Osteocyte (in vitro differentiated cells): ENCODE measurements around the gene KIF1A. TPM values are rescaled to one million over a fixed set of nuclear protein-coding genes. Genes with fewer than 3 reads are reported as not detected.

Experiments used
- DNase-seq: peaks from one replicate; pipeline ENCODE4 v3.0.0; 2021; ENCODE audit warnings: mixed read lengths; ENCODE audit not compliant: unreplicated experiment; ENCODE audit errors: extremely low spot score
- H3K27ac Mint-ChIP-seq: one replicate; pipeline ENCODE4 v1.8.0; 2021; ENCODE audit warnings: mild to moderate bottlenecking, mixed read lengths; ENCODE audit not compliant: unreplicated experiment
- H3K27me3 Mint-ChIP-seq: one replicate; pipeline ENCODE4 v1.8.0; 2021; ENCODE audit warnings: mixed read lengths; ENCODE audit not compliant: unreplicated experiment
- H3K36me3 Mint-ChIP-seq: one replicate; pipeline ENCODE4 v1.8.0; 2021; ENCODE audit warnings: mixed read lengths; ENCODE audit not compliant: unreplicated experiment
- H3K4me1 Mint-ChIP-seq: one replicate; pipeline ENCODE4 v1.8.0; 2021; ENCODE audit warnings: mixed read lengths; ENCODE audit not compliant: unreplicated experiment
- H3K4me3 Mint-ChIP-seq: one replicate; pipeline ENCODE4 v1.8.0; 2021; ENCODE audit warnings: mild to moderate bottlenecking, moderate library complexity, mixed read lengths; ENCODE audit not compliant: unreplicated experiment
- H3K9me3 Mint-ChIP-seq: one replicate; pipeline ENCODE4 v1.8.0; 2021; ENCODE audit warnings: mixed read lengths; ENCODE audit not compliant: unreplicated experiment
- total RNA-seq: library from RNA; stranded (reverse); gene quantifications from 2 replicates; pipeline ENCODE4 v1.2.1, GENCODE V29; 2021
- TF ChIP-seq, protein P1 (sequence below): fragments of 200-600 bp; sonication (generic); IDR thresholded peaks from 2 replicates; pipeline ENCODE4 v1.5.0; 2021; ENCODE audit warnings: antibody characterized with exemption, mild to moderate bottlenecking, moderate library complexity

Gene KIF1A
- total RNA-seq, 1 donor from 2014 or later = 5.6 TPM

DNA sequence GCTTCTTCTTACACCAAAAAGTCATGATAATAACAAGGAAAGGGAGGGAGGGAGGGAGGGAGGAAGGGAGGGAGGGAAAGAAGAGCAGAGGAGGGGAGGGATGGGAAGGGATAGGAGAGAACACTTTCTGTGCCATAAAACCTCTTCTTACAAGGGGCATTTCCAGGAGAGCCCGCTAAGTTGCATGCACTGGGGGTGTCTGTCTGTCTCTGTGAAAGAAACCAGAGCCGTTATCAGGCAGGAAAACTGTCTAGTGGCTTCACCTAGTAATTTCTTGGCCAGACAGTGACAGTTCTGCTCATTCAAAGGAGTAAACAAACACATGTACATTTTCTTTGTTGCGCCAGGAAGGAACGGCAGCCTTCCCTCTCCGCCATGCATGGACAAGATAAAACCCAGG is 82.5 kb downstream of the KIF1A start:
- H3K36me3 Mint-ChIP-seq = no peaks in the 10 kb centered on the region
- peaks cover 2% of the 10 kb centered on the region for H3K27me3 Mint-ChIP-seq
- H3K4me1 Mint-ChIP-seq = no peaks in the 10 kb centered on the region
- no peaks in the 10 kb centered on the region for H3K9me3 Mint-ChIP-seq
- no peak overlapping the region for H3K27ac Mint-ChIP-seq
- H3K4me3 Mint-ChIP-seq = no peak overlapping the region
- TF ChIP-seq, protein P1, sequence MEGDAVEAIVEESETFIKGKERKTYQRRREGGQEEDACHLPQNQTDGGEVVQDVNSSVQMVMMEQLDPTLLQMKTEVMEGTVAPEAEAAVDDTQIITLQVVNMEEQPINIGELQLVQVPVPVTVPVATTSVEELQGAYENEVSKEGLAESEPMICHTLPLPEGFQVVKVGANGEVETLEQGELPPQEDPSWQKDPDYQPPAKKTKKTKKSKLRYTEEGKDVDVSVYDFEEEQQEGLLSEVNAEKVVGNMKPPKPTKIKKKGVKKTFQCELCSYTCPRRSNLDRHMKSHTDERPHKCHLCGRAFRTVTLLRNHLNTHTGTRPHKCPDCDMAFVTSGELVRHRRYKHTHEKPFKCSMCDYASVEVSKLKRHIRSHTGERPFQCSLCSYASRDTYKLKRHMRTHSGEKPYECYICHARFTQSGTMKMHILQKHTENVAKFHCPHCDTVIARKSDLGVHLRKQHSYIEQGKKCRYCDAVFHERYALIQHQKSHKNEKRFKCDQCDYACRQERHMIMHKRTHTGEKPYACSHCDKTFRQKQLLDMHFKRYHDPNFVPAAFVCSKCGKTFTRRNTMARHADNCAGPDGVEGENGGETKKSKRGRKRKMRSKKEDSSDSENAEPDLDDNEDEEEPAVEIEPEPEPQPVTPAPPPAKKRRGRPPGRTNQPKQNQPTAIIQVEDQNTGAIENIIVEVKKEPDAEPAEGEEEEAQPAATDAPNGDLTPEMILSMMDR = no peak
- DNase-seq = no peak

DNA sequence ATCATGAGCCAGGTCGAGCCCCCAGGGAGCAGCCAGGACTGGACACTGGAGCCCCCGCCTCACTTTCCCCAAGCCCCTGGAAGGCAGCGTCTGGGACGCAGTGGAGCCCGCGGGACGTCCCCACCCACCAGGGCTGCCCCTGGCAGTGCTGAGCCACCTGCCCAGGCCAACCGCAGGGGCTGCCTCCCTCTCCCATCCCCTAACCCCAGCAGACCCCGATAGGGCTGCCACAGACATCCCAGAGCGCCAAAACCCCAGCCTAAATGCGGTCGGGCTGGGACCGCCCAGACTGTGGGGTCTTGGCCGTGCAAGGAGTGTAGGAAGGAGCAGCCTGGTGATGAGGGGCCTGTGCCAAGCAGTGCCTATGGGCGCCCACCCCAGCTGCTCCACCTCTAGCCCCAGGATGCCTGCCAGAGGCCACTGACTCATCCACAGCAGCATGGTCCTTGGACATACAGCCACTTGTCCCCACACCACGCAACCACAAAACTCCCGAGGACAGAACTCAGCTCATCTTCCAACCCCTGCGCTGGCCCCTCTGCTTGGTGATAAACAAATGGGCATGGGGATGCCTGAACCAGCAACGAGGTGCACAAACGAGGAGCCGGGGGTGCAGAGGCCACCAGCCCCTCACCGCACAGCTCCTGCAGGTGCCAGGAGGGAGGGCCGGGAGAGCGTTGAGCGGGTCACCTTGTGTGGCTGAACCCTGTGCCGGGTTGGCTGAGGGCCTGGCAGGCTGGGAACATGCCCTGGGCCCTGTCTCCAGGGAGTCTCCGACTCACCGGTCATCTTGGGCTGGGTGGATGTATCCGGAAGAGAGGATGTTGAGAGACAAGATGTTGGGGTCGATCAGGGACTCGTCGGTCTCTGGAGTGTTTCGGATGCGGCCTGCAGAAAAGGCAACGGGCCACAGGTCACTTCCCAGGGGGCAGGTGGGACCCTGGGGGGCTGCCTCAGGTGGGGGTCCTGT is 83.5 kb downstream of the KIF1A start:
- no peaks in the 10 kb centered on the region for H3K4me1 Mint-ChIP-seq
- H3K36me3 Mint-ChIP-seq = no peaks in the 10 kb centered on the region
- no peak for DNase-seq

DNA sequence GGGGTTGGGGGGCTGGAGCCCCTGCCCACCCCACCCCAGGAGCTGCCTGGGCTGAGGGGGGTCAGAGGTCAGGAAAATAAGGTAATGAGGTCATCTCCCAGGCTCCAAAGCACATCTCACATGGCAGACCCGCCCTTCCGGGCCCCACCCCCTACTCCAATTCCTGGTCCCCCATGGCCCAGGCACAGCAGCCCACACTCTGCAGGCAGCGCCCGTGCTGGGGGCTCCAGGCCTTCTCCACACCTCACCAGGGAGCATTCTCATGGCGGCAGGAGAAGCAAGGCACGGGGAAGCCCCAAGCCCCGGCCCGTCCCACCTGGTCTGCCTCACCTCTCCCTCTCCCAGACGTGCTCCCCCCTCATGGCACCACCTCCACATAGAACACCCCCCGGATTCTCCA is 84.5 kb downstream of the KIF1A start:
- Mint-ChIP-seq H3K27me3 (no peaks in the 10 kb centered on the region), H3K4me1 (no peaks in the 10 kb centered on the region), H3K27ac (no peak overlapping the region), H3K4me3 (no peak overlapping the region), H3K36me3 (no peaks in the 10 kb centered on the region), H3K9me3 (no peaks in the 10 kb centered on the region)
- no peak for DNase-seq
- TF ChIP-seq, protein P1 = no peak

More for the DNA sequence above, 83.5 kb downstream of the KIF1A start:
- H3K27me3 Mint-ChIP-seq = no peaks in the 10 kb centered on the region
- TF ChIP-seq, protein P1 = no peak
- H3K27ac Mint-ChIP-seq = no peak overlapping the region
- H3K9me3 Mint-ChIP-seq = no peaks in the 10 kb centered on the region
- no peak overlapping the region for H3K4me3 Mint-ChIP-seq

DNA sequence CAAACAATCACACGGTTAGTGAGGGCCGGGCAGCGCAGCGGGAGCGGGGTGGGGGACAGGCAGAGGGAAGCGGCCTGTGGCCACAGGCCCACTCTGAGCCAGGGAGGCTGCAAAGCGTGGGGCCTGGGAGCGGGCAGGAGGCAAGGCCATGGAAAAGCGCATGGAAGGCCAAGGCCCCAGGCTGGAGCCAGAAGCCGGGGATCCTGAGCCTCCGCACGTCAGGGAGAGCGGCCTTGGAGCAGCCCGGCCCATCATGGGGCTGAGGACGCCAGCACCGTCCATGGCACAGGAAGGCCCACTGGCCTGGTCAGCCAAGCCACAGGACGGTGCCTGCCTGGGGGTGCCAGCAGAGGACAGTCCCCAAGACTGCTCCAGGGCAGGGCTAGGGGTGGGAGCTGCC is 85.3 kb downstream of the KIF1A start:
- no peaks in the 10 kb centered on the region for H3K36me3 Mint-ChIP-seq
- TF ChIP-seq, protein P1 = no peak
- no peak overlapping the region for H3K4me3 Mint-ChIP-seq
- H3K9me3 Mint-ChIP-seq = no peaks in the 10 kb centered on the region
- no peaks in the 10 kb centered on the region for H3K27me3 Mint-ChIP-seq
- no peak for DNase-seq
- no peaks in the 10 kb centered on the region for H3K4me1 Mint-ChIP-seq
- H3K27ac Mint-ChIP-seq = no peak overlapping the region

DNA sequence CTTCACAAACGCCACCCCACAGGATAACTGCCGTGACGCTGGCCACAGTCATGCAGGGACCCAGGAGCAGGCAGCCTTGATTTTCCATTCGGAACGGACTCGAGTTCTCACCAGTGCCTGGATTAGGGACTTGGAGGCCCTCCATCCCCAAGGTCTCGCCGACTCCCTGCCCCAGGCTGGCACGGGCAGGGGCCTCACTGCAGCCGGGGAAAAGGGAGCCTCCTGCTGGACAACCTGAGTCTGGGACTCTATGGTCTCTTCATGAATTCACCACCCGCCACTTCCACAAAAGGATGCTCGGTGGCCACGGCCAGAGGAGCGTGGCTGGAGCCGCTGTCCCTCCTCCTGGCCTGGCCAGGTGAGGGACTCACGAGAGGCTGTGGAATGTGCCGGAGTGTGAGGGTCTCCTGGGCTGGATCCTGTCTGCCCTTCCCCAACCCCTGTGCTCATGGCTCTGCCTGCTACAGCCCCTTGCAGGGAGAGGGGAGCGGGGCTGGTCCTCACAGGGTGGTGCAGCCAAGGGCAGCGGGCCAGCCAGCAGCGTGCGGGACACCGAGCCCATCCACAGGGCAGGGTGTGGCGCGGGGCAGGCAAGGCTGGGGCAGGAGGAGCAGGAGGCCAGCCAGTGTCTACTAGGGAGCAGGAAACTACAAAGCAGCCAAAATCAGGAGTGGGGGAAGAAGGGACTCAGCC is 86.1 kb downstream of the KIF1A start:
- H3K27me3 Mint-ChIP-seq = peaks cover 4% of the 10 kb centered on the region
- no peak for DNase-seq
- no peak overlapping the region for H3K27ac Mint-ChIP-seq
- H3K4me3 Mint-ChIP-seq = no peak overlapping the region
- TF ChIP-seq, protein P1 = no peak
- H3K4me1 Mint-ChIP-seq = no peaks in the 10 kb centered on the region
- H3K9me3 Mint-ChIP-seq = no peaks in the 10 kb centered on the region
- no peaks in the 10 kb centered on the region for H3K36me3 Mint-ChIP-seq
